B cell (primary cell): ENCODE measurements around the gene AFG1L. TPM values are rescaled to one million over a fixed set of nuclear protein-coding genes. Genes with fewer than 3 reads are reported as not detected.

Experiments
- ATAC-seq: fragments of 200-7000 bp; cut with Tn5 transposase; one replicate; pipeline ENCODE4 v1.10.0; 2021; ENCODE audit warnings: low read depth, mild to moderate bottlenecking, moderate number of reproducible peaks, moderate library complexity
- CTCF ChIA-PET: fragments of 350-600 bp; sonication (Branson Sonifier 250); formaldehyde crosslinking; loops from one replicate; lab custom pipeline; 2021; ENCODE audit warnings: antibody characterized with exemption, inconsistent platforms; lab: Charles Lee
- POLR2A ChIA-PET: fragments of 350-600 bp; sonication (Branson Sonifier 250); formaldehyde crosslinking; loops from one replicate; lab custom pipeline; 2021; ENCODE audit warnings: antibody characterized with exemption; lab: Charles Lee
- DNase-seq: peaks from one replicate; pipeline ENCODE4 v3.0.0; 2013
- H2AFZ ChIP-seq: 2 replicates; pipeline ENCODE4 v1.6.1; 2012; ENCODE audit warnings: mild to moderate bottlenecking, low read depth, low read length; ENCODE audit not compliant: insufficient read depth, poor library complexity, severe bottlenecking
- H3K27ac ChIP-seq, 2 donors: 1 replicate in 1 of 2; 2 replicates in 1 of 2; pipeline ENCODE4 v1.5.1; 2012 to 2013; ENCODE audit warnings: low read length in 2 of 2, mild to moderate bottlenecking in 2 of 2, moderate library complexity in 1 of 2
- H3K27me3 ChIP-seq, 4 experiments: fragments of 200-600 bp in 1 of 4; sonication (generic) in 1 of 4; replicated peaks in 1 of 4; 1 replicate in 2 of 4; 2 replicates in 2 of 4; pipeline versions ENCODE4 v1.6.1 to v1.7.0; 2013 to 2016; ENCODE audit warnings: low read length in 3 of 4, mild to moderate bottlenecking in 2 of 4, mixed read lengths in 1 of 4, moderate library complexity in 1 of 4; ENCODE audit not compliant: insufficient read depth in 4 of 4, control insufficient read depth in 3 of 4; ENCODE audit errors: control extremely low read depth in 1 of 4
- H3K36me3 ChIP-seq, 2 experiments: replicated peaks in 1 of 2; 1 replicate in 1 of 2; 2 replicates in 1 of 2; pipeline versions ENCODE4 v1.6.1 to v1.7.1; 2013; ENCODE audit warnings: low read length in 1 of 2; ENCODE audit not compliant: insufficient read depth in 2 of 2, control insufficient read depth in 1 of 2; ENCODE audit errors: control extremely low read depth in 1 of 2, extremely low read depth in 1 of 2
- H3K4me1 ChIP-seq, 2 donors: fragments of 200-600 bp in 1 of 2; sonication (generic) in 1 of 2; 1 replicate in 1 of 2; 2 replicates in 1 of 2; pipeline versions ENCODE4 v1.5.1 to v1.6.1; 2013 to 2017; ENCODE audit warnings: low read length in 2 of 2; ENCODE audit not compliant: control insufficient read depth in 2 of 2, insufficient read depth in 2 of 2
- H3K4me2 ChIP-seq: replicated peaks from 2 replicates; pipeline ENCODE3; 2012; ENCODE audit warnings: mild to moderate bottlenecking, low read depth, low read length; ENCODE audit not compliant: poor library complexity, severe bottlenecking
- H3K4me3 ChIP-seq, 5 experiments: fragments of 200-600 bp in 1 of 5; sonication (generic) in 1 of 5; 1 replicate in 3 of 5; 2 replicates in 2 of 5; pipeline versions ENCODE4 v1.5.1 to v1.7.0; 2011 to 2016; ENCODE audit warnings: low read length in 4 of 5, mild to moderate bottlenecking in 4 of 5, low read depth in 2 of 5, control low read depth in 1 of 5, moderate library complexity in 1 of 5; ENCODE audit not compliant: insufficient read depth in 1 of 5; ENCODE audit errors: control extremely low read depth in 1 of 5, extremely low read depth in 1 of 5
- H3K79me2 ChIP-seq: fragments of 200-600 bp; sonication (generic); one replicate; pipeline ENCODE4 v1.6.0; 2016; ENCODE audit warnings: low read length; ENCODE audit not compliant: control insufficient read depth, insufficient read depth
- H3K9ac ChIP-seq: fragments of 200-600 bp; sonication (generic); 2 replicates; pipeline ENCODE4 v1.6.1; 2017; ENCODE audit warnings: mild to moderate bottlenecking, low read length, moderate library complexity
- H3K9me3 ChIP-seq, 3 donors: one replicate each; pipeline versions ENCODE4 v1.6.1 to v1.7.1; 2013; ENCODE audit warnings: low read length in 2 of 3; ENCODE audit not compliant: control insufficient read depth in 2 of 3, insufficient read depth in 1 of 3; ENCODE audit errors: control extremely low read depth in 1 of 3
- H4K20me1 ChIP-seq: 2 replicates; pipeline ENCODE4 v1.6.0; 2012; ENCODE audit warnings: mild to moderate bottlenecking, low read length; ENCODE audit not compliant: insufficient read depth, control insufficient read depth, poor library complexity, severe bottlenecking
- H3K27ac Mint-ChIP-seq: one replicate; pipeline ENCODE4 v1.8.0; 2021; ENCODE audit warnings: mixed read lengths
- H3K27me3 Mint-ChIP-seq: one replicate; pipeline ENCODE4 v1.8.0; 2021; ENCODE audit warnings: mixed read lengths
- H3K4me1 Mint-ChIP-seq: one replicate; pipeline ENCODE4 v1.8.0; 2021; ENCODE audit warnings: mixed read lengths
- H3K4me3 Mint-ChIP-seq: one replicate; pipeline ENCODE4 v1.8.0; 2021; ENCODE audit warnings: mixed read lengths
- H3K9me3 Mint-ChIP-seq: one replicate; pipeline ENCODE4 v1.8.0; 2022; ENCODE audit warnings: mixed read lengths; ENCODE audit not compliant: insufficient read depth
- EZH2 ChIP-seq: IDR thresholded peaks from 2 replicates; pipeline ENCODE4 v1.6.1; 2012; ENCODE audit warnings: borderline replicate concordance, low read depth, mild to moderate bottlenecking, moderate library complexity, low read length; ENCODE audit not compliant: insufficient read depth, poor library complexity, severe bottlenecking
- WGBS: methylation state at CpG from one replicate; pipeline ENCODE4 v1.1.5; 2013; ENCODE audit warnings: missing lambda C conversion rate; ENCODE audit not compliant: insufficient coverage; 5-methylcytosine and 5-hydroxymethylcytosine counted together
- intact Hi-C: fragments of 100-400 bp; cut with micrococcal nuclease; formaldehyde crosslinking; loops from one replicate; pipeline ENCODE4 v1.10.0; 2022
- polyA plus RNA-seq: library from polyadenylated mRNA; depleted of rRNA; stranded (reverse); fragments of >200 nt; gene quantifications from 2 replicates; pipeline ENCODE4 v1.2.3, GENCODE V29; 2012
- total RNA-seq, 2 donors: library from RNA; stranded (reverse); fragments of 120-200 nt in 1 of 2; gene quantifications; 1 replicate in 1 of 2; 2 replicates in 1 of 2; pipeline versions ENCODE4 v1.2.3 to v1.2.4, GENCODE V29; 2013 to 2022
- TF ChIP-seq, protein P1 (sequence below): fragments of 200-600 bp; IDR thresholded peaks from one replicate; pipeline ENCODE4 v1.8.0; 2022; ENCODE audit warnings: antibody characterized with exemption, mild to moderate bottlenecking

Gene AFG1L
- total and polyA plus RNA-seq, 2 donors (not counting 1 experiment from before 2014, with no cell fraction given): 1.8 to 14.2 TPM

DNA sequence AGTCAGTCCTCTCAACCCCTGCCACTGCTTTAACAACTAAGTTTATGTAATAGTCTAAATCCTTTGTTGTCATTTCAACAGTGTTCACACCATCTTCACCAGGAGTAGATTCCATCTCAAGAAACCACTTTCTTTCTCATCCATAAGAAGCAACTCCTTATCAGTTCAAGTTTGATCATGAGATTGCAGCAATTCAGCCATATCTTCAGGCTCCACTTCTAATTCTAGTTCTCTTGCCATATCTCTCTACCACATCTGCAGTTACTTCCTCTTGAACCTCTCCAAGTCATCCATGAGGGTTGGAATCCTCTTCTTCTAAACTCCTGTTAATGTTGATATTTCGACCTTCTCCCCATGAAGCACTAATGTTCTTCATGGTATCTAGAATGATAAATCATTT is 208.0 kb downstream of the AFG1L start:
- H3K79me2 ChIP-seq: no peaks in the 10 kb centered on the region
- H3K4me1 ChIP-seq: no peaks in the 10 kb centered on the region
- H2AFZ ChIP-seq: no peak overlapping the region
- H3K27me3 ChIP-seq: no peaks in the 10 kb centered on the region
- no peak overlapping the region for H3K4me2 ChIP-seq
- no peak overlapping the region for H3K9ac ChIP-seq
- ATAC-seq (no peak), DNase-seq (no peak)
- CTCF ChIA-PET: no interaction called here
- H3K27ac Mint-ChIP-seq: no peak overlapping the region
- H4K20me1 ChIP-seq: no peaks in the 10 kb centered on the region
- POLR2A ChIA-PET: no interaction called here
- no peaks in the 10 kb centered on the region for H3K36me3 ChIP-seq
- H3K27ac ChIP-seq: no peak overlapping the region
- intact Hi-C loops: no loop called here
- no peak overlapping the region for H3K4me3 Mint-ChIP-seq
- no peaks in the 10 kb centered on the region for H3K4me1 Mint-ChIP-seq
- no CpG with 5 or more reads among the region's 1 CpG for WGBS
- no peak overlapping the region for H3K4me3 ChIP-seq
- TF ChIP-seq, protein P1, sequence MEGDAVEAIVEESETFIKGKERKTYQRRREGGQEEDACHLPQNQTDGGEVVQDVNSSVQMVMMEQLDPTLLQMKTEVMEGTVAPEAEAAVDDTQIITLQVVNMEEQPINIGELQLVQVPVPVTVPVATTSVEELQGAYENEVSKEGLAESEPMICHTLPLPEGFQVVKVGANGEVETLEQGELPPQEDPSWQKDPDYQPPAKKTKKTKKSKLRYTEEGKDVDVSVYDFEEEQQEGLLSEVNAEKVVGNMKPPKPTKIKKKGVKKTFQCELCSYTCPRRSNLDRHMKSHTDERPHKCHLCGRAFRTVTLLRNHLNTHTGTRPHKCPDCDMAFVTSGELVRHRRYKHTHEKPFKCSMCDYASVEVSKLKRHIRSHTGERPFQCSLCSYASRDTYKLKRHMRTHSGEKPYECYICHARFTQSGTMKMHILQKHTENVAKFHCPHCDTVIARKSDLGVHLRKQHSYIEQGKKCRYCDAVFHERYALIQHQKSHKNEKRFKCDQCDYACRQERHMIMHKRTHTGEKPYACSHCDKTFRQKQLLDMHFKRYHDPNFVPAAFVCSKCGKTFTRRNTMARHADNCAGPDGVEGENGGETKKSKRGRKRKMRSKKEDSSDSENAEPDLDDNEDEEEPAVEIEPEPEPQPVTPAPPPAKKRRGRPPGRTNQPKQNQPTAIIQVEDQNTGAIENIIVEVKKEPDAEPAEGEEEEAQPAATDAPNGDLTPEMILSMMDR: no peak
- no peak for TF ChIP-seq EZH2
- H3K9me3 ChIP-seq: no peaks in the 10 kb centered on the region
- no peaks in the 10 kb centered on the region for H3K27me3 Mint-ChIP-seq
- H3K9me3 Mint-ChIP-seq: no peaks in the 10 kb centered on the region

DNA sequence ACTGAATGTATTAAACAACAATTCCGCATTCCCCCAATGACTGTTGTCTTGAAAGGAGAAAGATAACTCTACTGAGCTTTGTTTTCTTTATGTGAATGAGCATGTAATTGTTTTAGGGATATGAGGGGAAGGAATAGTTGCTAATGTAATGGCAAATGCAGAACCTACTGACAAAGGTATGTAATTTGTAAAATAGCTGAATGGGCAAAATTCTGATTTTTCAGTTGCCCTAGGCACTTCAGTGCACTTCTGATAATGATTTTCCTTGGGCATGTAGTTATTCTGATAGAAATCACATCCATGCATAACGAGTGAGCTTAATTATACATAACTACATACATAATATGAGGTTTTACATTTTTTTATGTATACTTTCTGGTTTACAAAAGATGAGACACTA is 212.5 kb downstream of the AFG1L start:
- Histone ChIP-seq H3K9me3 (peaks cover 0 to 2% (median 0%) of the 10 kb centered on the region in 3 donors), H3K36me3 (no peaks in the 10 kb centered on the region), H3K27me3 (no peaks in the 10 kb centered on the region), H3K4me2 (no peak overlapping the region), H2AFZ (no peak overlapping the region), H3K9ac (no peak overlapping the region), H3K4me3 (no peak overlapping the region), H3K79me2 (no peaks in the 10 kb centered on the region), H3K27ac (no peak overlapping the region), H4K20me1 (no peaks in the 10 kb centered on the region), H3K4me1 (no peaks in the 10 kb centered on the region)
- Mint-ChIP-seq H3K9me3 (no peaks in the 10 kb centered on the region), H3K27ac (no peak overlapping the region), H3K4me3 (no peak overlapping the region), H3K4me1 (no peaks in the 10 kb centered on the region), H3K27me3 (no peaks in the 10 kb centered on the region)
- CTCF ChIA-PET: interaction anchor here (1.0 kb wide), 1 partner anchor 13 kb away, joined by 3 read pairs; no protein-coding TSS in a partner anchor
- POLR2A ChIA-PET: no interaction called here
- ATAC-seq (no peak), DNase-seq (no peak)
- WGBS: no CpG with 5 or more reads among the region's 2 CpGs
- no peak for TF ChIP-seq EZH2
- TF ChIP-seq, protein P1: no peak
- intact Hi-C loops: no loop called here
